Stimulated activated CD4-positive, alpha-beta T cell treated with anti-CD3 and anti-CD28 coated beads, Interleukin-2, amount 100 ng/mL, for 48 hours (primary cell): ENCODE data around the gene ABCA4.

Source experiments
- DNase-seq, 2 donors: peaks; one replicate each; pipeline ENCODE4 v3.0.0-alpha.2; 2020

ABCA4 gene

DNA sequence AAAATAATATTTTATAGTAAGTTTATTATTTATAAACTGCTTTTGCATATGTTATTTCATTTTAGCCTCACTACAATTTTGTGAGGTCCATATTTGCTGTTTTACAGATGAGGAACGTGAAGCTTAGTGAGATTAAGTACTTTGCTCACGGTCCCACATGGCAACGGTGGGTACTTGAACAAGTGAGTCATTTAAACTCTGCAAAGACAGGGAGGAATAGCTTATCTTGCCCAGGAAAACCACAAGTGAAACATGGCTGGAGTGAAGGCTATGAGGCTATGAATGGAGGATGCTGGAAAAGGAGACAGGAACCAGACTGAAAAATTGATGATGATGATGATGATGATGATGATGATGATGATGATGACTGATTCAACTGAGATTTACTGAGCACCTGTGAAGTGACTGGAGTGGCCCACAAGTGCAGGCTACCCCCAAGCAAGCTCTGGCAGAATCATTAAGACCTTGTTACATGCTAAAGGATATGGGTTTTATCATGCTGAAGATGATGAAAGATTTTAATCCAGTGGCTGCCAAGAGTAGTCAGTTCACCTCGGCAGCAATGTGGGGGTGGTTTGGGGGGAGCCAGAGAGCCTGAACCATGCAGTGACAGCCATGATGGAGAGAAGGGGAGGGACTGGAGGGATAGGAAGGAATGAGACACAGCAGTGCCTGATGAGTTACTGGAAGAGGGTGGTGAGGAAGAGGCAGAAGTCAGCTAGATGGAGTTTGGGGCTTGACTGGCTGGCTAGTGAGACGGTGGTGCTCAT lies 1.4 kb upstream of the ABCA4 start:
- DNase-seq: no peak

- DNase-seq: no peak
Observed at GRCh38 chr1:94121411-94121821, 468 bp upstream of the ABCA4 start.

DNA sequence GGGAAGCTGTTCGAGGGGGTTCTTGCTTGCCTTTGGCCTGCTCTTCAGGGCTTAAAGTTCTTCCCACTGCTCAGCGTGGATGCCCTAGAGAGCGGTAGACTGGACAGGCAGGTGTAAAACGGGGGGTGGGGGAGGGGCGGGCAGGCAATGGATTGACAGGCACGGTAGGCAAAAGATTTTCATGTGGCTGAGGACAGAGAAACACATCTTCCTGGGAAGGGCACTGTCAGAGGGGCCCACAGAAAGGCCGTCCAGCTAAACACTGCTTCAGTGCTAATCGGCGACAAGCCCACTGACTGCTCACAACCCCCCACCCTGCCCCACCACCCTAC lies 412 bp downstream of the ABCA4 start:
- no peak for DNase-seq

DNA sequence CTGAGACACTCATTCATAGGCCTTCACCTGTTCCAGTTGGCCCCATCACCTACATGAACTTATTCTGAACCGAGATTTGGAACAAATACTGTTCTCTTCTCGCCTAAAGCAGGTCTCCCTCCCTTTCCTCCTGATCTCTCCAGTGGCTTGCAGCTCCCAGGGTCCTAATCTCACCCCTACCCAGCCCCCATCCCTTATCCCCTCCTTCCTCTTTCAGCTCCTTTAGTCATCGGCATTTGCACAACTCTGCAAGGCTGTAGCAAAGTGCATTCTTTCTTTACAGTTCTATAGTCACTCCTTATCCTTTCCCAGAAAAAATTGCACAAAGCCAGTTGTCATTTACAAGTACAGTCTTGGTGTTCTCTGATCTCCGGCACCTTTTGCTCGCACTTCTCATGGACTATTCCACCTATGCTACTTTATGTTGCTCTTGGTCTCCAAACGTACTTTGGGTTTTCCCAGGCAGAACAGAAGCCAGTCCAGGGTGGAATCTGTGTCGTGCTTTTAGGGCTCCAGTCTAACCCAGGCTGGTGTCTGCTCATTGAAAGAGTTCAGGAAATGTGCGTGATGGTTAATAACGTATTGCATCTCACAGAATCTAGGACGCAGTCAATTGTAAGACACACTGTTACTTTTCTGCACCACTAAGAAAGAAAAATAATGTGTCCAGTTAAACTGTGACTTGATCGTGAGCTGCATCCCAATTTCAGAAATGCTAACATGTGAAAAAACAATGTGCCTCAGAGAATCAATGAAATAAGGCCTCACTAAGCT lies 965 bp downstream of the ABCA4 start:
- DNase-seq: no peak

DNA sequence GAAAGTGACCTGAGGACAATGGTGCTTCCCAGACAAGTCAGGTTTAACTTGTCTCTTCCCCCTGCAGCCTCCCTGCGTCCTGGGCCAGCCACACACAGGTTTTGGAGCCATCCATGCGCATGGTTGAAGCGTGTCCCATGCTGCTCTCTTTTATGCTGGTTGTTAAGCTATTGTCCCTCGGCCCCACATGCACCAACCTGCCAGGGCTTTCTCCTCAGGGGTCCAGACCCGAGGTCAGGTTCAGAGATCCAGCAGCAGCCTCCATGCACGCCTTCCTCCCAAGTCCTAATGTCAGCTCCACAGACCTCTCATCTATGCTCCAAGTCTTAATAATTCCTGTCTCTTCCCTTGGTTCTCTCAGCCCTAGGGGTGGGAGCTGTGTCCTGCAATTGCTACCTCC lies 1.6 kb downstream of the ABCA4 start:
- no peak for DNase-seq

DNA sequence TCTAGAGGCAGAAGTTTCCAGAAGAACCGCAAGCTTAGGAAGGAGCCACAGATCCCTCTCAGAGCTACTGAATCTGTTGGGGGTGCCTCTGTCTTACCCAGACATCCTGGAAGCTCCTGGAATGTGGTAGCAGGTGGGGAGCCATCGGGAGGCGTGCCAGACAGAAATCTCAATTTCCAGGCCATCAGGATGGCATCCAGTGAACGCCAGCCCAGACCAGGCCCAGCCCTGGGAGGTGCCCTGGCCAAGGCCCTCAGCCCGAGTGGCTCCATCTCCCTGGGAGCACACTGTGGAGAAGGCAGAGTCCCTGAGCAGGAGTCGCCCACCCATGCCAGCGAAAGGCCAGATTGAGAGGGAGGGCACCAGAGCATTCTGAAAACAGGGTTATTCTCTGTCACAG lies 2.5 kb downstream of the ABCA4 start:
- DNase-seq: no peak

- DNase-seq: no peak
Observed at GRCh38 chr1:94118013-94118412, 2.9 kb downstream of the ABCA4 start.

DNA sequence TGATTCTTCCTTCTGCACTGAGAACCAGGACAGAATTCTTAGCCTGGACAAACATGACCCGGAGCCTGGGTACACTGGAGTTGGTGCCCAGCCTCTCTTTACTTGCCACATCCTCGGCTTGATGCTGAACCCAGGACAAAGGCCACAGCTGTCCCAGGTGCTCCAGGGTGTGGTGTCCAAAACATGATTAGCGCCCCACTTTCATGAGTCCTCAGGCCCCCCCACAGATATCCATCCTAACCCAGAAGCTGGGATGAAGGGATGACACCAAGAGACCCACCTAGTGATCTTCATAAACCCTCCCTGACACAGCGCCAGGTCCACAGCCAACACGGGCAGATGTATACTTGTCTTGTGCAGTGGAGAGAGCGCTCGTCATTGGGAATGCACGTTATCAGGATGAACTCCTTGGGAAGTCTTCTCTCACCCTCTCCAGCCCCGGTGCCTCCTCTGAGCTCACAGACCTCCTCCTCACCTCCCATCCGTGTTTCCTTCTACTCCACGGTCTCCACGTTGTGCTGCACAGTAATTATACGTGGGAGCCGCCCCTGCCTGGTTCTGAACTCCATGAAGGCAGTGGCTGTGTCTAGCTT lies 3.6 kb downstream of the ABCA4 start:
- DNase-seq: no peak

DNA sequence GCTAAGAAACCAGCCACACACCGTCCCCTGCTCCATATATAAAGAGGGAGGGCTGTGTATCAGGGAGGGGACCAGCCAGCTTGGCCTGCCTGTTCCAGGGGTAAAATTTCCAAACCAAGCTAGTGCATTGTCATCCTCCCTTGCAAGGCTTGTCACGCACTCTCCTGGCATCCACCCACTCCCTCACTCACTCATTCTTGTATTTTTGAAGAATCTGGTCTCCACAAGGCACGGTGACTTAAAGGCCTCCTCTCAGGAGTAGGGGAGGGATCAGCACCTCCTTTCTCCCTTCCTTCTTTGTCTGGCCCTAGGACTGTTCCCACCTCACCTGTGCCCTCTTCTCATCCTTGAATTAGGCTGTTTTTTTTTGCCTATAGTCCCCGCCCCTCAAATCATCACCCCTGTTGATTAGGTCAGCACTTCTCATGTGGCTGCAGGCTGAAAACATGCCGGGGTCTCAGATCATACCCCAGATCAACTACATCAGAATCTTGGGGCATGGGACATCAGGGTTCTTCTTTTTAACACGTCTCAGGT lies 5.0 kb downstream of the ABCA4 start:
- DNase-seq: no peak

DNA sequence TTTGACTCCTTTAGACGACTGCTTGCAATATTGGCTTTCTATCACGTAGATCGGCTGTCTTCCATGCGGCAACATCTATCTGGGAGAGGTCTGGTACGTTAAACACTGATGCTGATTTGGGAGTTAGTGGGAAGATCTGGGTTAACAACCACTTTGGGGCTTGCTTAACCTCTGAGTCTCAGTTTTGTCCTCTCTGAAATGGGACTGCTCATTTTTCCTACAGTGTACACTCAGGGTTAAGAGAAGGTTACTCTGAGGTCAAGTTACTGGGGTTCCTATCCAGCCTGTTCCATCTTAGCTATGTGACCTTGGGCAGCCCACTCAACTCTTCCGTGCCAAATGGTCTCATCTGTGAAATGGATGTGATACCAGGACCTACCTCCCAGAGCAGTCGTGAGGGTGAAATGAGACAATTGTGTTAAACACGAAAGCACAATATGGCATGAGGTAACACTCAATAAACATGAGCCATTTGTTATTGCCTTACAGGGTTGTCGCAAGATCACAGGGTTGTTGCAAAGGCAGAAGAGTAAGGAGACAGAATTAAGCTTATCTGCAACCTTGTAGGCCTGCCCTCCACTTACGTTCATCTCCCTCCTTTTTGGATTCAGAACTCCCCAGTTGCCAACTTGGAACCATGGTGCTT lies 5.6 kb downstream of the ABCA4 start:
- no peak for DNase-seq

GRCh38 chr1:94113589-94114226 lies 7.2 kb downstream of the ABCA4 start:
- DNase-seq: no peak

DNA sequence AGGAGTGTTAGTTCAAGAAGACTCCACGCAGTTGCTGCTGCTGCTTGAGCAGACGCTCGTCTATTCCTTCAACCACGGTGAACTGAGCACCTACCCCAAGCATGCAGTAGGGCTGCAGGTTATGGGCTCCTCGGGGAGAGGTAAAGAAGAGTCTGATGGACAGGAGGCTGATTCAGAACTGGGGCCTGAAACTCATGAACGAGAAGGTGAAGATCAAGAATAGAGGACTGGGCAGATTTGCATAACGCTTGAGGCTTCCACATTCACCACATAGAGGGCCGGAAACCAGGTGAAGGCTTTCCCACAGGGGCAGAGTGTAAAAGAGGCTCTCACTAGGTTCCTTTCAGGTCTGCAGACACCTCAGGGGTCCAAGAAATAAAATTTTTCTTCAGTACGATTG lies 9.1 kb downstream of the ABCA4 start:
- DNase-seq: no peak

DNA sequence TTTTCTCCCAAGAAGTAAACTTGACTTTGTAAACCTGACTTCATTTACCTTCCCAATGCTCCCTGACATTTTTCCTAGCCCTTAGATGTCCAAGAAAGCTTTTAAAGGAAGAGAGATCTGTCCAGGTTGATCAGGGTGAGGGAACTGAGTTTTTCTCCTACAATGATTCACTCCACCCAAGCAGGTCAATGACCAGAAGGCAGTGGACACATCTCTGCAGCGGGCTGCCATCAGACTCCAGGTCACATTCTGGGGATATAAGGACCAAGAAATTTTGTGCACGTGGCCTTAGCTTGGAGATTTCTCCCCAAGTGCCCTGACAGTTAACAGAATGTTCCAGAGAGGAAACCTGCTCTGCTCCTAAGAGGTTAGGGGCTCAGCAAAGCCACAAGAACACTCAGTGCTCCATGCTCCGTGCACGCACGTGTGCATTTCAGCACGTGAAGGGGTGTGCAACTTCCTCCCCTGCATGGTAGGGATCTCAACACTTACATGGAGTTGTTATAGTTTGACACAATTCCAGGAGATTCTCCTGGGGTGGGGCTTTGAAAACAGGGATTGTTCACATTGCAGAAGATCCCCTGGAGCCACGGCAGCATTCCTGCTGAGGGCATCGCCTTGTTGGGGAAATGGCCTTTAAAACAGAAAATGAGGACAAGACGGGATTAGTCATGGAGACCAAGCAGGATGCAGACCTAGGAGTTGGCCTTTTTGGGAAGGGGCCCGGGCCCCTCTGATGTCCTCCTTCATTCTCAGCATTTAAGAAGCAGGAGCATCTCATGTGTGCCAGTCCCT lies 9.8 kb downstream of the ABCA4 start:
- no peak for DNase-seq

- no peak for DNase-seq
Observed at GRCh38 chr1:94110021-94110761, 10.8 kb downstream of the ABCA4 start.

GRCh38 chr1:94109478-94109877 lies 11.5 kb downstream of the ABCA4 start:
- DNase-seq: no peak

- DNase-seq: no peak
Observed at GRCh38 chr1:94107141-94107540, 13.8 kb downstream of the ABCA4 start.

- DNase-seq: no peak
Observed at GRCh38 chr1:94106716-94107115, 14.2 kb downstream of the ABCA4 start.

GRCh38 chr1:94105957-94106529 lies 14.9 kb downstream of the ABCA4 start:
- no peak for DNase-seq

DNA sequence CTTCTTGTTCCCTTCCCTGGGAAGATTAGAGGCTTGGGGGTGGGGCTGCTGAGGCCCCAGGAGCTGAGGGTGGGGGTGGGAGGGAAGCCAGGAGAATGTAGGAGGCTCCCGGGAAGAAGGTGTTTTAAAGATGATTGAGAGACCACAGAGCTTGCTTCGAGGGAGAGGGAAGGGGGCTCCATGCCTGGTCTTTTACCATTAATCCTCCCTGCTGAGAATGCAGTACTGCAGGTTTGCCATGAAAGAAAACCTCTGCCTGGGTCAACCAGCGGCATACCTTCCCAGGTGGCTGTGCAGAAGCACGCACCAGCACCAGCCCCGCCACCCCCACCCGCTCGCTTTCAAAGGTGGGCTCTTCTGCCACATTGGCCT lies 15.4 kb downstream of the ABCA4 start:
- no peak for DNase-seq

- no peak for DNase-seq
Observed at GRCh38 chr1:94104776-94105580, 16.0 kb downstream of the ABCA4 start.
